ENCODE measurements around the gene MAGI2.

- TF ChIP-seq CTCF (IDR thresholded peaks at IDR 0.05; ENCODE audit: low read depth, low read length, poor library complexity, severe bottlenecking): no peak
- TF ChIP-seq EZH2phosphoT487 (IDR thresholded peaks at IDR 0.05; ENCODE audit: borderline replicate concordance, low read length): no peak
Measured at GRCh38 chr7:78576236-78576635, 877.2 kb downstream of the MAGI2 start.
